ENCODE results near the gene GRM4. TPM values are rescaled to one million over a fixed set of nuclear protein-coding genes. Genes with fewer than 3 reads are reported as not detected.

The GRM4 gene
- total and polyA plus RNA-seq, 4 donors, result not detected

DNA sequence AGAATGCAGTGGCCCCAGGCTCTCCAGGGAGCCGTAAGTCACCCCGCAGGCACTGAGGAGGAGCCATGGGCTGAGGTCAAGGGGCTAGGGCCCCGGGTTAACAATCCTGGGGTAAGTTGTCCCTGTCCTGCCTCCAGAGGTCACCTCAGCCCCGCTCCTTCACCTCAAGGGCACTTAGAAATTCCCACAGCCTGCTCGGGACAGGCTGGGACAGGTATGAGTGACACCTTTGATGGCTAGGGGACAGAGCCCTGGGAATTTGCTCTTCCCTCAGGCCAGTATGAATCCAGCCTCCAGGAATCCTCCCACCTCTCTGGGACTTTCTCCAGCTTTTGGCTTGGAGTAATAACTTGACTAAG lies 3.5 kb upstream of the GRM4 start:
- peaks cover 12 to 20% (median 12%) of the 10 kb centered on the region in 4 donors for H3K4me1 ChIP-seq (ENCODE audit: control insufficient read depth in 4 of 4, insufficient read depth in 4 of 4, low read length in 3 of 4)
- no peaks in the 10 kb centered on the region for H3K36me3 ChIP-seq (ENCODE audit: control insufficient read depth in 4 of 4, insufficient read depth in 3 of 4, low read depth in 1 of 4, low read length in 3 of 4)
- no peak overlapping the region for H3K4me3 ChIP-seq (ENCODE audit: low read depth in 1 of 3, low read length in 3 of 3)
- TF ChIP-seq GABPA (IDR thresholded peaks at IDR 0.05 in 1 of 2, conservative IDR thresholded peaks at IDR 0.05 in 1 of 2) (no peak), HNF4A (conservative IDR thresholded peaks at IDR 0.05) (no peak), TAF1 (conservative IDR thresholded peaks at IDR 0.05) (no peak), FOXA2 (IDR thresholded peaks at IDR 0.05) (no peak), NR2F2 (IDR thresholded peaks at IDR 0.05) (no peak), EGR1 (IDR thresholded peaks at IDR 0.05; ENCODE audit: low read depth in 2 of 2) (no peak), SP1 (IDR thresholded peaks at IDR 0.05) (no peak), FOXA1 (IDR thresholded peaks at IDR 0.05) (no peak), RXRA (IDR thresholded peaks at IDR 0.05) (no peak), HNF4G (IDR thresholded peaks at IDR 0.05) (no peak), YY1 (IDR thresholded peaks at IDR 0.05) (no peak), RAD21 (IDR thresholded peaks at IDR 0.05) (no peak), JUND (IDR thresholded peaks at IDR 0.05) (no peak)
- TF ChIP-seq, protein P1, sequence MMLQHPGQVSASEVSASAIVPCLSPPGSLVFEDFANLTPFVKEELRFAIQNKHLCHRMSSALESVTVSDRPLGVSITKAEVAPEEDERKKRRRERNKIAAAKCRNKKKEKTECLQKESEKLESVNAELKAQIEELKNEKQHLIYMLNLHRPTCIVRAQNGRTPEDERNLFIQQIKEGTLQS (IDR thresholded peaks at IDR 0.05), result no peak
- TF ChIP-seq, protein P2, sequence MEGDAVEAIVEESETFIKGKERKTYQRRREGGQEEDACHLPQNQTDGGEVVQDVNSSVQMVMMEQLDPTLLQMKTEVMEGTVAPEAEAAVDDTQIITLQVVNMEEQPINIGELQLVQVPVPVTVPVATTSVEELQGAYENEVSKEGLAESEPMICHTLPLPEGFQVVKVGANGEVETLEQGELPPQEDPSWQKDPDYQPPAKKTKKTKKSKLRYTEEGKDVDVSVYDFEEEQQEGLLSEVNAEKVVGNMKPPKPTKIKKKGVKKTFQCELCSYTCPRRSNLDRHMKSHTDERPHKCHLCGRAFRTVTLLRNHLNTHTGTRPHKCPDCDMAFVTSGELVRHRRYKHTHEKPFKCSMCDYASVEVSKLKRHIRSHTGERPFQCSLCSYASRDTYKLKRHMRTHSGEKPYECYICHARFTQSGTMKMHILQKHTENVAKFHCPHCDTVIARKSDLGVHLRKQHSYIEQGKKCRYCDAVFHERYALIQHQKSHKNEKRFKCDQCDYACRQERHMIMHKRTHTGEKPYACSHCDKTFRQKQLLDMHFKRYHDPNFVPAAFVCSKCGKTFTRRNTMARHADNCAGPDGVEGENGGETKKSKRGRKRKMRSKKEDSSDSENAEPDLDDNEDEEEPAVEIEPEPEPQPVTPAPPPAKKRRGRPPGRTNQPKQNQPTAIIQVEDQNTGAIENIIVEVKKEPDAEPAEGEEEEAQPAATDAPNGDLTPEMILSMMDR (IDR thresholded peaks at IDR 0.05; ENCODE audit: low read depth, low read length, missing input control), result no peak
- TF ChIP-seq, protein P3, sequence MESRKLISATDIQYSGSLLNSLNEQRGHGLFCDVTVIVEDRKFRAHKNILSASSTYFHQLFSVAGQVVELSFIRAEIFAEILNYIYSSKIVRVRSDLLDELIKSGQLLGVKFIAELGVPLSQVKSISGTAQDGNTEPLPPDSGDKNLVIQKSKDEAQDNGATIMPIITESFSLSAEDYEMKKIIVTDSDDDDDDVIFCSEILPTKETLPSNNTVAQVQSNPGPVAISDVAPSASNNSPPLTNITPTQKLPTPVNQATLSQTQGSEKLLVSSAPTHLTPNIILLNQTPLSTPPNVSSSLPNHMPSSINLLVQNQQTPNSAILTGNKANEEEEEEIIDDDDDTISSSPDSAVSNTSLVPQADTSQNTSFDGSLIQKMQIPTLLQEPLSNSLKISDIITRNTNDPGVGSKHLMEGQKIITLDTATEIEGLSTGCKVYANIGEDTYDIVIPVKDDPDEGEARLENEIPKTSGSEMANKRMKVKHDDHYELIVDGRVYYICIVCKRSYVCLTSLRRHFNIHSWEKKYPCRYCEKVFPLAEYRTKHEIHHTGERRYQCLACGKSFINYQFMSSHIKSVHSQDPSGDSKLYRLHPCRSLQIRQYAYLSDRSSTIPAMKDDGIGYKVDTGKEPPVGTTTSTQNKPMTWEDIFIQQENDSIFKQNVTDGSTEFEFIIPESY (IDR thresholded peaks at IDR 0.05), result no peak
- TF ChIP-seq, protein P4, sequence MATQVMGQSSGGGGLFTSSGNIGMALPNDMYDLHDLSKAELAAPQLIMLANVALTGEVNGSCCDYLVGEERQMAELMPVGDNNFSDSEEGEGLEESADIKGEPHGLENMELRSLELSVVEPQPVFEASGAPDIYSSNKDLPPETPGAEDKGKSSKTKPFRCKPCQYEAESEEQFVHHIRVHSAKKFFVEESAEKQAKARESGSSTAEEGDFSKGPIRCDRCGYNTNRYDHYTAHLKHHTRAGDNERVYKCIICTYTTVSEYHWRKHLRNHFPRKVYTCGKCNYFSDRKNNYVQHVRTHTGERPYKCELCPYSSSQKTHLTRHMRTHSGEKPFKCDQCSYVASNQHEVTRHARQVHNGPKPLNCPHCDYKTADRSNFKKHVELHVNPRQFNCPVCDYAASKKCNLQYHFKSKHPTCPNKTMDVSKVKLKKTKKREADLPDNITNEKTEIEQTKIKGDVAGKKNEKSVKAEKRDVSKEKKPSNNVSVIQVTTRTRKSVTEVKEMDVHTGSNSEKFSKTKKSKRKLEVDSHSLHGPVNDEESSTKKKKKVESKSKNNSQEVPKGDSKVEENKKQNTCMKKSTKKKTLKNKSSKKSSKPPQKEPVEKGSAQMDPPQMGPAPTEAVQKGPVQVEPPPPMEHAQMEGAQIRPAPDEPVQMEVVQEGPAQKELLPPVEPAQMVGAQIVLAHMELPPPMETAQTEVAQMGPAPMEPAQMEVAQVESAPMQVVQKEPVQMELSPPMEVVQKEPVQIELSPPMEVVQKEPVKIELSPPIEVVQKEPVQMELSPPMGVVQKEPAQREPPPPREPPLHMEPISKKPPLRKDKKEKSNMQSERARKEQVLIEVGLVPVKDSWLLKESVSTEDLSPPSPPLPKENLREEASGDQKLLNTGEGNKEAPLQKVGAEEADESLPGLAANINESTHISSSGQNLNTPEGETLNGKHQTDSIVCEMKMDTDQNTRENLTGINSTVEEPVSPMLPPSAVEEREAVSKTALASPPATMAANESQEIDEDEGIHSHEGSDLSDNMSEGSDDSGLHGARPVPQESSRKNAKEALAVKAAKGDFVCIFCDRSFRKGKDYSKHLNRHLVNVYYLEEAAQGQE (IDR thresholded peaks at IDR 0.05), result no peak
- TF ChIP-seq, protein P5, sequence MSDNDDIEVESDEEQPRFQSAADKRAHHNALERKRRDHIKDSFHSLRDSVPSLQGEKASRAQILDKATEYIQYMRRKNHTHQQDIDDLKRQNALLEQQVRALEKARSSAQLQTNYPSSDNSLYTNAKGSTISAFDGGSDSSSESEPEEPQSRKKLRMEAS (IDR thresholded peaks at IDR 0.05), result no peak
- no peaks in the 10 kb centered on the region for H3K9me3 ChIP-seq (ENCODE audit: control insufficient read depth in 4 of 4, low read length in 3 of 4)
- H3K27me3 ChIP-seq (ENCODE audit: control insufficient read depth in 4 of 4, insufficient read depth in 4 of 4, low read length in 3 of 4), result peaks cover 0 to 10% (median 3%) of the 10 kb centered on the region in 4 donors
- DNase-seq (ENCODE audit: low spot score), result no peak
- H3K9ac ChIP-seq (ENCODE audit: low read depth in 1 of 2, low read length in 2 of 2), result no peak overlapping the region
- 38% methylated on average over 5 of the region's 5 CpGs for WGBS
- H3K27ac ChIP-seq (ENCODE audit: low read depth in 1 of 2, low read length in 2 of 2), result no peak overlapping the region
